Measurements from ENCODE around the gene TMEM164.

TMEM164 gene

GRCh38 chrX:110060317-110060716 is 57.4 kb downstream of the TMEM164 start:
- Histone ChIP-seq H3K9ac (ENCODE audit: low read length) (no peak overlapping the region), H3K79me2 (ENCODE audit: control insufficient read depth, insufficient read depth, low read length) (no peaks in the 10 kb centered on the region), H4K5ac (ENCODE audit: low read length) (no peak overlapping the region), H3K56ac (ENCODE audit: low read length) (no peak overlapping the region), H2BK5ac (ENCODE audit: low read length) (no peak overlapping the region), H3K27me3 (ENCODE audit: insufficient read depth, low read length, poor library complexity) (no peaks in the 10 kb centered on the region), H4K8ac (ENCODE audit: low read depth, low read length) (no peak overlapping the region), H2AK5ac (ENCODE audit: low read length) (no peak overlapping the region), H3K27ac (ENCODE audit: low read depth, low read length) (no peak overlapping the region), H2BK120ac (ENCODE audit: low read depth, low read length) (no peak overlapping the region), H2BK15ac (replicated peaks; ENCODE audit: low read depth) (no peak overlapping the region), H3K4me2 (ENCODE audit: low read length) (no peak overlapping the region), H3K23ac (ENCODE audit: low read length) (no peak overlapping the region), H3K4ac (ENCODE audit: low read depth, low read length) (no peak overlapping the region), H3K18ac (ENCODE audit: low read length) (no peak overlapping the region), H3K4me1 (ENCODE audit: control insufficient read depth, low read depth, low read length) (no peaks in the 10 kb centered on the region), H3K4me3 (ENCODE audit: low read length) (no peak overlapping the region), H3K79me1 (ENCODE audit: low read length) (no peaks in the 10 kb centered on the region), H3K36me3 (ENCODE audit: control insufficient read depth, insufficient read depth, low read length) (no peaks in the 10 kb centered on the region)
- DNase-seq = no peak

DNA sequence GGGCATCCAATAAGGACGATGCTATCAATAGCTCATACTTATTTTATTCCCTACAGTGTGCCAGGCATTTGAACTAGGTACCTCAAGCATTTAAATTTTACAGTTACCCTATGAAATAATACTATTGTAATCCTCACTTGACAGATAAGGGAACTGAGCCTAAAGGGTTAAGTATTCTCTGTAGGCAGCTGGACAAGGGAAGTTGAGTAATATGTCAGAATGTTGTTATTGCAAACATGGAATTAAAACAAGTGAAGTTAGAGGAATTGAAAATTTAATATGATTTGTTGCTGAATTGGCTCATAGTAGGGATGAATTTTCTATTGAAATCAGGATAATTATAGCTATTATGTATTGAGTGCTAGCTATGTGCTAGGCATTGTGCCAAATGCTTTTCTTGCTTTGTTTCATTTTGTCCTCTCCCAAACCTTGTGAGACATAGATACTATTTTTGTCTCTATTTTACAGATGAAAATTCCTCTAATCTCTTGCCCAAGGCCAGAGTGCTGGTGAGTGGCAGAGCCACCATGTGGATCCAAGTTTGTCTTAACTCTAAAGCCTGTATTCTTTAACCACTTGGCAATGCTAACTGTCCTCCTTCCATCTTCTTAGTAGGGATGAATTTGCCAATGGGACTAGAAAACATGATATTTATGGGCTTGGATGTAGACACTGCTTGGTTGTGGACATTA is 58.1 kb downstream of the TMEM164 start:
- no peak overlapping the region for H3K27ac ChIP-seq (ENCODE audit: low read depth, low read length)
- no peaks in the 10 kb centered on the region for H3K79me2 ChIP-seq (ENCODE audit: control insufficient read depth, insufficient read depth, low read length)
- H4K5ac ChIP-seq (ENCODE audit: low read length) = no peak overlapping the region
- no peak for DNase-seq
- no peak overlapping the region for H2BK15ac ChIP-seq (replicated peaks; ENCODE audit: low read depth)
- H3K56ac ChIP-seq (ENCODE audit: low read length) = no peak overlapping the region
- H3K4me2 ChIP-seq (ENCODE audit: low read length) = no peak overlapping the region
- no peak overlapping the region for H2BK120ac ChIP-seq (ENCODE audit: low read depth, low read length)
- no peaks in the 10 kb centered on the region for H3K27me3 ChIP-seq (ENCODE audit: insufficient read depth, low read length, poor library complexity)
- no CpG with 5 or more reads among the region's 1 CpG for WGBS (ENCODE audit: extremely low coverage, insufficient coverage, low lambda C conversion rate)
- H2AK5ac ChIP-seq (ENCODE audit: low read length) = no peak overlapping the region
- no peaks in the 10 kb centered on the region for H3K79me1 ChIP-seq (ENCODE audit: low read length)
- H3K18ac ChIP-seq (ENCODE audit: low read length) = no peak overlapping the region
- no peak overlapping the region for H3K23ac ChIP-seq (ENCODE audit: low read length)
- H3K4me1 ChIP-seq (ENCODE audit: control insufficient read depth, low read depth, low read length) = no peaks in the 10 kb centered on the region
- H3K4me3 ChIP-seq (ENCODE audit: low read length) = no peak overlapping the region
- H4K8ac ChIP-seq (ENCODE audit: low read depth, low read length) = no peak overlapping the region
- H3K9ac ChIP-seq (ENCODE audit: low read length) = no peak overlapping the region
- no peak overlapping the region for H3K4ac ChIP-seq (ENCODE audit: low read depth, low read length)
- no peaks in the 10 kb centered on the region for H3K36me3 ChIP-seq (ENCODE audit: control insufficient read depth, insufficient read depth, low read length)
- H2BK5ac ChIP-seq (ENCODE audit: low read length) = no peak overlapping the region

- Histone ChIP-seq H2BK5ac (ENCODE audit: low read length) (no peak overlapping the region), H2BK120ac (ENCODE audit: low read depth, low read length) (no peak overlapping the region), H3K27me3 (ENCODE audit: insufficient read depth, low read length, poor library complexity) (no peaks in the 10 kb centered on the region), H3K4ac (ENCODE audit: low read depth, low read length) (no peak overlapping the region), H3K4me1 (ENCODE audit: control insufficient read depth, low read depth, low read length) (no peaks in the 10 kb centered on the region), H3K36me3 (ENCODE audit: control insufficient read depth, insufficient read depth, low read length) (no peaks in the 10 kb centered on the region), H2BK15ac (replicated peaks; ENCODE audit: low read depth) (no peak overlapping the region), H3K4me3 (ENCODE audit: low read length) (no peak overlapping the region), H3K9ac (ENCODE audit: low read length) (no peak overlapping the region), H4K8ac (ENCODE audit: low read depth, low read length) (no peak overlapping the region), H3K18ac (ENCODE audit: low read length) (no peak overlapping the region), H3K23ac (ENCODE audit: low read length) (no peak overlapping the region), H4K5ac (ENCODE audit: low read length) (no peak overlapping the region), H3K27ac (ENCODE audit: low read depth, low read length) (no peak overlapping the region), H3K56ac (ENCODE audit: low read length) (no peak overlapping the region), H2AK5ac (ENCODE audit: low read length) (no peak overlapping the region), H3K4me2 (ENCODE audit: low read length) (no peak overlapping the region), H3K79me1 (ENCODE audit: low read length) (no peaks in the 10 kb centered on the region), H3K79me2 (ENCODE audit: control insufficient read depth, insufficient read depth, low read length) (no peaks in the 10 kb centered on the region)
- DNase-seq = no peak
- WGBS (ENCODE audit: extremely low coverage, insufficient coverage, low lambda C conversion rate) = no CpG with 5 or more reads among the region's 1 CpG
Measured at GRCh38 chrX:110062919-110063318, 60.0 kb downstream of the TMEM164 start.

- H3K4me2 ChIP-seq (ENCODE audit: low read length) = no peak overlapping the region
- no peak overlapping the region for H3K23ac ChIP-seq (ENCODE audit: low read length)
- H4K5ac ChIP-seq (ENCODE audit: low read length) = no peak overlapping the region
- no peak overlapping the region for H3K4ac ChIP-seq (ENCODE audit: low read depth, low read length)
- H3K36me3 ChIP-seq (ENCODE audit: control insufficient read depth, insufficient read depth, low read length) = no peaks in the 10 kb centered on the region
- no peaks in the 10 kb centered on the region for H3K27me3 ChIP-seq (ENCODE audit: insufficient read depth, low read length, poor library complexity)
- no peak overlapping the region for H3K18ac ChIP-seq (ENCODE audit: low read length)
- H3K9ac ChIP-seq (ENCODE audit: low read length) = no peak overlapping the region
- H3K56ac ChIP-seq (ENCODE audit: low read length) = no peak overlapping the region
- DNase-seq = no peak
- no peak overlapping the region for H3K4me3 ChIP-seq (ENCODE audit: low read length)
- no peak overlapping the region for H2BK120ac ChIP-seq (ENCODE audit: low read depth, low read length)
- no CpG with 5 or more reads among the region's 7 CpGs for WGBS (ENCODE audit: extremely low coverage, insufficient coverage, low lambda C conversion rate)
- no peak overlapping the region for H2BK5ac ChIP-seq (ENCODE audit: low read length)
- no peaks in the 10 kb centered on the region for H3K79me2 ChIP-seq (ENCODE audit: control insufficient read depth, insufficient read depth, low read length)
- H3K79me1 ChIP-seq (ENCODE audit: low read length) = no peaks in the 10 kb centered on the region
- H3K27ac ChIP-seq (ENCODE audit: low read depth, low read length) = no peak overlapping the region
- no peak overlapping the region for H2BK15ac ChIP-seq (replicated peaks; ENCODE audit: low read depth)
- H4K8ac ChIP-seq (ENCODE audit: low read depth, low read length) = no peak overlapping the region
- H3K4me1 ChIP-seq (ENCODE audit: control insufficient read depth, low read depth, low read length) = no peaks in the 10 kb centered on the region
- no peak overlapping the region for H2AK5ac ChIP-seq (ENCODE audit: low read length)
Measured at GRCh38 chrX:110066488-110067225, 63.7 kb downstream of the TMEM164 start.

- DNase-seq = no peak
- WGBS (ENCODE audit: extremely low coverage, insufficient coverage, low lambda C conversion rate) = no CpG with 5 or more reads among the region's 2 CpGs
Measured at GRCh38 chrX:110070970-110071369, 68.1 kb downstream of the TMEM164 start.

GRCh38 chrX:110081320-110081719 is 78.4 kb downstream of the TMEM164 start:
- no peaks in the 10 kb centered on the region for H3K79me1 ChIP-seq (ENCODE audit: low read length)
- no peak overlapping the region for H4K8ac ChIP-seq (ENCODE audit: low read depth, low read length)
- H3K27me3 ChIP-seq (ENCODE audit: insufficient read depth, low read length, poor library complexity) = no peaks in the 10 kb centered on the region
- no peak overlapping the region for H3K9ac ChIP-seq (ENCODE audit: low read length)
- H3K4me1 ChIP-seq (ENCODE audit: control insufficient read depth, low read depth, low read length) = no peaks in the 10 kb centered on the region
- no peaks in the 10 kb centered on the region for H3K79me2 ChIP-seq (ENCODE audit: control insufficient read depth, insufficient read depth, low read length)
- H3K4me3 ChIP-seq (ENCODE audit: low read length) = no peak overlapping the region
- H4K5ac ChIP-seq (ENCODE audit: low read length) = no peak overlapping the region
- no peak overlapping the region for H2BK120ac ChIP-seq (ENCODE audit: low read depth, low read length)
- no peak overlapping the region for H2BK5ac ChIP-seq (ENCODE audit: low read length)
- H3K56ac ChIP-seq (ENCODE audit: low read length) = no peak overlapping the region
- no peak overlapping the region for H2AK5ac ChIP-seq (ENCODE audit: low read length)
- DNase-seq = no peak
- no peak overlapping the region for H2BK15ac ChIP-seq (replicated peaks; ENCODE audit: low read depth)
- H3K4ac ChIP-seq (ENCODE audit: low read depth, low read length) = no peak overlapping the region
- H3K27ac ChIP-seq (ENCODE audit: low read depth, low read length) = no peak overlapping the region
- no peak overlapping the region for H3K23ac ChIP-seq (ENCODE audit: low read length)
- no peaks in the 10 kb centered on the region for H3K36me3 ChIP-seq (ENCODE audit: control insufficient read depth, insufficient read depth, low read length)
- H3K18ac ChIP-seq (ENCODE audit: low read length) = no peak overlapping the region
- no peak overlapping the region for H3K4me2 ChIP-seq (ENCODE audit: low read length)

More at GRCh38 chrX:110070970-110071369, 68.1 kb downstream of the TMEM164 start:
- H3K4ac ChIP-seq (ENCODE audit: low read depth, low read length) = no peak overlapping the region
- H3K36me3 ChIP-seq (ENCODE audit: control insufficient read depth, insufficient read depth, low read length) = no peaks in the 10 kb centered on the region
- no peak overlapping the region for H2BK120ac ChIP-seq (ENCODE audit: low read depth, low read length)
- H4K8ac ChIP-seq (ENCODE audit: low read depth, low read length) = no peak overlapping the region
- H2BK5ac ChIP-seq (ENCODE audit: low read length) = no peak overlapping the region
- H3K4me2 ChIP-seq (ENCODE audit: low read length) = no peak overlapping the region
- no peaks in the 10 kb centered on the region for H3K27me3 ChIP-seq (ENCODE audit: insufficient read depth, low read length, poor library complexity)
- no peaks in the 10 kb centered on the region for H3K79me2 ChIP-seq (ENCODE audit: control insufficient read depth, insufficient read depth, low read length)
- H2BK15ac ChIP-seq (replicated peaks; ENCODE audit: low read depth) = no peak overlapping the region
- H3K4me3 ChIP-seq (ENCODE audit: low read length) = no peak overlapping the region
- H4K5ac ChIP-seq (ENCODE audit: low read length) = no peak overlapping the region
- no peaks in the 10 kb centered on the region for H3K79me1 ChIP-seq (ENCODE audit: low read length)
- H3K4me1 ChIP-seq (ENCODE audit: control insufficient read depth, low read depth, low read length) = no peaks in the 10 kb centered on the region
- no peak overlapping the region for H3K9ac ChIP-seq (ENCODE audit: low read length)
- no peak overlapping the region for H3K27ac ChIP-seq (ENCODE audit: low read depth, low read length)
- H2AK5ac ChIP-seq (ENCODE audit: low read length) = no peak overlapping the region
- no peak overlapping the region for H3K23ac ChIP-seq (ENCODE audit: low read length)
- no peak overlapping the region for H3K56ac ChIP-seq (ENCODE audit: low read length)
- H3K18ac ChIP-seq (ENCODE audit: low read length) = no peak overlapping the region
